GM23248 (cell line): ENCODE results near the gene SLC35C1. TPM values are rescaled to one million over a fixed set of nuclear protein-coding genes. Genes with fewer than 3 reads are reported as not detected.

Source experiments
- DNase-seq: peaks from one replicate; pipeline ENCODE4 v3.0.0-alpha.2; 2015
- H2AFZ ChIP-seq: fragments of 200-600 bp; sonication (generic); 2 replicates; pipeline ENCODE4 v1.6.1; 2016; ENCODE audit warnings: antibody characterized with exemption
- H3F3A ChIP-seq: fragments of 200-600 bp; sonication (generic); 2 replicates; pipeline ENCODE4 v1.6.1; 2016; ENCODE audit warnings: mild to moderate bottlenecking, antibody characterized with exemption, mixed run types; ENCODE audit not compliant: insufficient read depth
- H3K27ac ChIP-seq: fragments of 200-600 bp; sonication (generic); 2 replicates; pipeline ENCODE4 v1.5.1; 2016; ENCODE audit warnings: mild to moderate bottlenecking
- H3K27me3 ChIP-seq: fragments of 200-600 bp; sonication (generic); replicated peaks from 2 replicates; pipeline ENCODE4 v1.6.1; 2016; ENCODE audit warnings: mild to moderate bottlenecking; ENCODE audit not compliant: insufficient read depth
- H3K36me3 ChIP-seq: fragments of 200-600 bp; sonication (generic); 2 replicates; pipeline ENCODE4 v1.6.1; 2016; ENCODE audit warnings: low read depth, mild to moderate bottlenecking
- H3K4me1 ChIP-seq: fragments of 200-600 bp; sonication (generic); 2 replicates; pipeline ENCODE4 v1.6.1; 2016; ENCODE audit warnings: mild to moderate bottlenecking; ENCODE audit not compliant: insufficient read depth
- H3K4me2 ChIP-seq: fragments of 200-600 bp; sonication (generic); one replicate; pipeline ENCODE4 v1.6.1; 2016; ENCODE audit warnings: mild to moderate bottlenecking; ENCODE audit not compliant: unreplicated experiment
- H3K4me3 ChIP-seq: fragments of 200-600 bp; sonication (generic); 2 replicates; pipeline ENCODE4 v1.5.1; 2016; ENCODE audit warnings: mild to moderate bottlenecking
- H3K79me2 ChIP-seq: fragments of 200-600 bp; sonication (generic); 2 replicates; pipeline ENCODE4 v1.6.1; 2016; ENCODE audit warnings: mild to moderate bottlenecking; ENCODE audit not compliant: insufficient read depth
- H3K9ac ChIP-seq: fragments of 200-600 bp; sonication (generic); 2 replicates; pipeline ENCODE4 v1.6.1; 2016; ENCODE audit warnings: mild to moderate bottlenecking
- H3K9me2 ChIP-seq: fragments of 200-600 bp; sonication (generic); 2 replicates; pipeline ENCODE4 v1.6.1; 2016; ENCODE audit warnings: mixed run types, mild to moderate bottlenecking, moderate library complexity; ENCODE audit not compliant: insufficient read depth
- H3K9me3 ChIP-seq: fragments of 200-600 bp; sonication (generic); one replicate; pipeline ENCODE4 v1.6.1; 2017; ENCODE audit warnings: low read depth
- H4K20me1 ChIP-seq: fragments of 200-600 bp; sonication (generic); 2 replicates; pipeline ENCODE4 v1.6.0; 2016; ENCODE audit not compliant: insufficient read depth
- EZH2 ChIP-seq: fragments of 200-600 bp; sonication (generic); IDR thresholded peaks from 2 replicates; pipeline ENCODE4 v1.6.1; 2018; ENCODE audit warnings: antibody characterized with exemption, mild to moderate bottlenecking; ENCODE audit not compliant: insufficient read depth, poor library complexity, severe bottlenecking
- EZH2phosphoT487 ChIP-seq: fragments of 200-600 bp; sonication (generic); IDR thresholded peaks from 2 replicates; pipeline ENCODE4 v1.6.1; 2018; ENCODE audit warnings: antibody characterized with exemption, moderate library complexity, mild to moderate bottlenecking, low read depth; ENCODE audit not compliant: insufficient read depth
- WGBS, 2 experiments: methylation state at CpG; one replicate each; pipeline ENCODE4 v1.1.6; 2015 to 2017; ENCODE audit warnings: low lambda C conversion rate in 2 of 2, low coverage in 1 of 2; ENCODE audit errors: missing lambda C conversion rate in 2 of 2; 5-methylcytosine and 5-hydroxymethylcytosine counted together
- in situ Hi-C: fragments of 300-500 bp; cut with MboI; formaldehyde crosslinking; loops from 2 replicates; pipeline ENCODE4 v1.15.0; 2020
- polyA plus RNA-seq: library from polyadenylated mRNA; unstranded; fragments of >200 nt; fragmentation: Nextera tagmentation; extraction: Ambion mirVana; gene quantifications from 2 replicates; pipeline ENCODE4 v1.2.1, GENCODE V29; 2016
- total RNA-seq: library from RNA; depleted of rRNA; stranded (reverse); fragments of >200 nt; shearing (Covaris generic); gene quantifications from 2 replicates; pipeline ENCODE4 v1.2.3, GENCODE V29; 2014

Gene SLC35C1
- total and polyA plus RNA-seq, 2 experiments from 2014 or later: 12.5 to 17.8 TPM

DNA sequence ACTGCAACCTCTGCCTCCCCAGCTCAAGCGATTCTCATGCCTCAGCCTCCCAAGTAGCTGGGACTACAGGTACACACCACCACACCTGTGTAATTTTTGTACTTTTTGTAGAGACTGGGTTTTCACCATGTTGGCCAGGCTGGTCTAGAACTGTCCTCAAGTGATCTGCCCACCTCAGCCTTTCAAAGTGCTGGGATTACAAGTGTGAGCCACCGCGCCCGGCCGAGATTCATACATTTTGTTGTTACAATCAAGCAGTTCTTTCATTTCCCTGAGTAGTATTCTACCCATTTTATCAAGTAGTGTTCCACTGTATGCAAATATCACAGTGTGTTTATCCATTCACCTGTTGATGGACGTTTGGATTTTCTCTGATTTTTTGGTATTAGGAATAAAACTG is 26.6 kb upstream of the SLC35C1 start:
- in situ Hi-C loops: loop anchor here (25.0 kb wide), 1 partner anchor 841 kb away; no protein-coding TSS in a partner anchor

GRCh38 chr11:45779602-45780001 is 25.3 kb upstream of the SLC35C1 start:
- no peak overlapping the region for H3K27ac ChIP-seq
- H3K4me2 ChIP-seq: no peak overlapping the region
- H3F3A ChIP-seq: no peaks in the 10 kb centered on the region
- peaks cover 10% of the 10 kb centered on the region; the same call in 1 of the 2 replicates for H3K27me3 ChIP-seq
- DNase-seq: no peak
- H3K4me1 ChIP-seq: peaks cover 9% of the 10 kb centered on the region
- H3K79me2 ChIP-seq: no peaks in the 10 kb centered on the region
- H3K4me3 ChIP-seq: no peak overlapping the region
- TF ChIP-seq EZH2phosphoT487 (no peak), EZH2 (no peak)
- no peak overlapping the region for H3K9ac ChIP-seq
- in situ Hi-C loops: loop anchor here (25.0 kb wide), 1 partner anchor 842 kb away; no protein-coding TSS in a partner anchor
- H2AFZ ChIP-seq: no peak overlapping the region
- H4K20me1 ChIP-seq: no peaks in the 10 kb centered on the region
- no peaks in the 10 kb centered on the region for H3K9me2 ChIP-seq
- 61 to 68% methylated on average over 5 of the region's 5 CpGs for WGBS, 2 experiments
- H3K36me3 ChIP-seq: no peaks in the 10 kb centered on the region
- no peaks in the 10 kb centered on the region for H3K9me3 ChIP-seq

More for the DNA sequence above, 26.6 kb upstream of the SLC35C1 start:
- Histone ChIP-seq H3K9me3 (no peaks in the 10 kb centered on the region), H3K27me3 (peaks cover 2% of the 10 kb centered on the region; the same call in 1 of the 2 replicates), H3K9ac (no peak overlapping the region), H3K4me2 (no peak overlapping the region), H3K27ac (no peak overlapping the region), H3K36me3 (no peaks in the 10 kb centered on the region), H3K4me3 (no peak overlapping the region), H4K20me1 (no peaks in the 10 kb centered on the region), H2AFZ (no peak overlapping the region), H3K4me1 (peaks cover 9% of the 10 kb centered on the region), H3K79me2 (no peaks in the 10 kb centered on the region), H3F3A (no peaks in the 10 kb centered on the region), H3K9me2 (no peaks in the 10 kb centered on the region)
- WGBS, 2 experiments: 61 to 64% methylated on average over 6 of the region's 6 CpGs
- TF ChIP-seq EZH2phosphoT487 (no peak), EZH2 (no peak)
- DNase-seq: no peak

GRCh38 chr11:45786272-45786671 is 18.7 kb upstream of the SLC35C1 start:
- in situ Hi-C loops: loop anchor here (25.0 kb wide), 1 partner anchor 849 kb away; no protein-coding TSS in a partner anchor
- WGBS, 2 experiments: 26 to 28% methylated on average over 2 of the region's 2 CpGs
- Histone ChIP-seq H3K27ac (no peak overlapping the region), H3K9me3 (no peaks in the 10 kb centered on the region), H3K36me3 (no peaks in the 10 kb centered on the region), H3K4me3 (no peak overlapping the region), H3K4me1 (no peaks in the 10 kb centered on the region), H3K9me2 (no peaks in the 10 kb centered on the region), H3F3A (no peaks in the 10 kb centered on the region), H3K79me2 (no peaks in the 10 kb centered on the region), H3K27me3 (peaks cover 26% of the 10 kb centered on the region), H3K4me2 (no peak overlapping the region), H3K9ac (no peak overlapping the region), H2AFZ (no peak overlapping the region), H4K20me1 (no peaks in the 10 kb centered on the region)
- TF ChIP-seq EZH2 (no peak), EZH2phosphoT487 (no peak)
- no peak for DNase-seq

DNA sequence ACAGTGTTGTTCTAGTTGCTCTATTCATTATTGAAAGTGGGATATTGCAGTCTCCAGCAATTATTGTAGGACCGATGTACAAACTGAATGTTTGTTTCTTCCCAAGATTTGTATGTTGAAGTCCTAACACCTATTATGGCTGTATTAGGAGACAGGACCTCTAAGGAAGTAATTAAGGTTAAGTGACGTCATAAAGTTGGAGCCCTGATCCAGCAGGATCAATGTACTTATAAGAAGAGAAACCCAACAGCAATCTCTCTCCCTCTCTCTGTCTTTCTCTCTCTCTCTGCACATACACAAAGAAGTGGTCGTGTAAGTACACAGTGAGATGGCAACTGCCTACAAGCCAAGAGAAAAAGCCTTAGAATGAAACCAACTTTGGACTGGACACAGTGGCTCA is 16.1 kb upstream of the SLC35C1 start:
- no peaks in the 10 kb centered on the region for H3K9me3 ChIP-seq
- 39 to 43% methylated on average over 3 of the region's 3 CpGs for WGBS, 2 experiments
- no peaks in the 10 kb centered on the region for H3K36me3 ChIP-seq
- no peaks in the 10 kb centered on the region for H3K79me2 ChIP-seq
- no peaks in the 10 kb centered on the region for H3F3A ChIP-seq
- in situ Hi-C loops: loop anchor here (25.0 kb wide), 1 partner anchor 852 kb away; no protein-coding TSS in a partner anchor
- H3K9ac ChIP-seq: no peak overlapping the region
- H3K27ac ChIP-seq: no peak overlapping the region
- no peak for DNase-seq
- no peak overlapping the region for H3K4me2 ChIP-seq
- no peaks in the 10 kb centered on the region for H3K4me1 ChIP-seq
- H4K20me1 ChIP-seq: no peaks in the 10 kb centered on the region
- no peak overlapping the region for H2AFZ ChIP-seq
- H3K27me3 ChIP-seq: peaks cover 19% of the 10 kb centered on the region
- H3K4me3 ChIP-seq: no peak overlapping the region
- TF ChIP-seq EZH2 (no peak), EZH2phosphoT487 (no peak)
- H3K9me2 ChIP-seq: no peaks in the 10 kb centered on the region

DNA sequence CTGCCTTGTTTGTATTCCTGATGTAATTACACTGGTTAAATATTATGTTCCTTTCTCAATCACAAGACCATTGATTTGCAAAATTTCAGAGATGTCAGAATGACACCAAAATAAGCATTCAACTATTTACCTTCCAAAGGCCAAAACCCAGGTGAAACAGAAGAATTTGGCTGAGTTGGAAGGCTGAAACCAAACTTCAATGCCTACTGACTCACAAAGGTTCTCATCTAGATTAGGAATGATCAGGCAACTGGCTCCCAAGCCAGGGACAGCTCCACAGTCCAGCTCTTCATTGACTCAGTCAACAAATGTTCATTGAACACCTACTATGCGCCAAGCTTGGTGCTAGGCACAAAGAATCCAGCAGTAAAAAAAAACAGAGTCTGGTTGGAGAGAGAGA is 13.4 kb upstream of the SLC35C1 start:
- 11 to 44% methylated on average over 1 of the region's 1 CpG for WGBS, 2 experiments

More for the DNA sequence above, 13.4 kb upstream of the SLC35C1 start:
- DNase-seq: no peak
- Histone ChIP-seq H2AFZ (no peak overlapping the region), H3F3A (no peaks in the 10 kb centered on the region), H3K9ac (no peak overlapping the region), H3K27me3 (peaks cover 16% of the 10 kb centered on the region), H4K20me1 (no peaks in the 10 kb centered on the region), H3K9me2 (no peaks in the 10 kb centered on the region), H3K4me3 (no peak overlapping the region), H3K9me3 (no peaks in the 10 kb centered on the region), H3K4me1 (no peaks in the 10 kb centered on the region), H3K4me2 (no peak overlapping the region), H3K27ac (no peak overlapping the region), H3K79me2 (no peaks in the 10 kb centered on the region), H3K36me3 (no peaks in the 10 kb centered on the region)
- in situ Hi-C loops: loop anchor here (25.0 kb wide), 1 partner anchor 854 kb away; no protein-coding TSS in a partner anchor
- TF ChIP-seq EZH2phosphoT487 (no peak), EZH2 (no peak)
